Fibroblast of skin of left quadriceps (primary cell): ENCODE measurements around the gene LRPPRC.
A peak's percentile ranks its signal among the peaks of the same experiment; 100 is the strongest.
"Not testable (repeated sequence)": the region's sequence is repeated elsewhere in the genome, so short reads cannot be mapped to it uniquely, and the experiment has no call there.

Experiments used
- DNase-seq, 2 experiments: peaks; one replicate each; pipeline ENCODE4 v3.0.0-alpha.2; 2013; ENCODE audit warnings: low read depth in 2 of 2

Gene LRPPRC

DNA sequence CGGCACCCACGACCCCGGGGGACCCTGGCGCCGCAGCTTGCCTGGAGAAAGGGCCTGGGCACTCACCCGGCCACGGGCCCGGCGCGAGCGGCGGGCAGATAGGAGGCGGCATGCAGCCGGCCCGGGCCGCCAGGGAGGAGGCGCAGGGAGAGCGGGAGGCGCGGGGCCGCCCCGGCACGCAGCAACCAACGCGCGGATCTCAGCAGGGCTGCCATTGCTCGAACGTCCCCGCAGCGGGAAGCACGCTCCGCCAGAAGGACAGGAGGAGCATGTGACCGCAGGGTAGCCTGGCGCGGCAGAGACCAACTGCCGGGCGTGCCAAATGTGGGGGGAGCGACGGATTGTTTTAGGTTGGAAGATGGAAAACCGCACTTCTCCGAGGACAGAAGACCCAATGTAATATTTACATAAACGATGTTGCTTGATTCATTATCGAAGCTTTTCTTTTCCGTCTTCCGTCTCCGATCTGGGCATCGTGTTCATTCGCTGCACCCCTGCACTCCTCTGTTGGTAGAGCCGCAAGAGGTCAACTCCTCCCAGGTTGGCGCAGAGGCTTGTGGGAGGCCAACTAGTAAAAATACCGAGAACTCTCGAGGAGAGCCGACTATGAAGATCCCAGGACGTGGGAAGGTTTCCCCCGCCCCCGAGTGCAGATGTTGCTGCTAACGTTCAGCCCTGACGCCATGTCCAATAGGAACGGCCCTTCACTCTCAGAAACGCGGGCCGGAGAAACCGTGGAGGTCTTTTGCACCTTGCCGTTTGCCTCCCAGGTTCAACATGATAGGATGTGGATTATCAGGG is at the start of gene LRPPRC:
LRPPRC (minus strand) TSS at position 257 of the 801 bp plus-strand sequence; CDS start at position 215, 42 bp downstream.
- peak; percentile 95 for DNase-seq

- no peak for DNase-seq
These were observed 49.3 kb upstream of the LRPPRC start for GRCh38 chr2:44045061-44045460.

DNA sequence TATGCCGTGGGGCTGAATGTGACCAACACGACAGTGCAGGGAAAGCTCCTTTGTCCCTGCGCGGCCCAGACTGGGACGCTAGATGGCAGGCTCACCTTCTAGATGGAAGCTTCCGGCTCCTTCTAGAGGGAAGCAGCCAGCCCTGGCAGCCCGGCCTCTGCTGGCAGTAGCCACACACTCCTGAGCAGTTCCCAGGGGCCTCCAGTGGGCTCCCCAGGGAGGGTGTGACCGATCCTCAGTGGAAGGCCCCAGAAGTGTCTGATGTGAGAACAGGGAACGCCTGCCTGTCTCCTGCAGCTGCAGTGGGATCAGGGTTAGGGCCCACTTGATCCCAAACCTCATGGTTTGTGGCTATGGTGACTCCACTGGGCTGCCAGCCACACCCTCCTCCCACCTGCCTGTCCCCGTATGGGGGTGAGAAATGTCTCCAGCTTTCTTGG is 48.5 kb upstream of the LRPPRC start:
- peak; percentile 30 to 44 for DNase-seq

DNA sequence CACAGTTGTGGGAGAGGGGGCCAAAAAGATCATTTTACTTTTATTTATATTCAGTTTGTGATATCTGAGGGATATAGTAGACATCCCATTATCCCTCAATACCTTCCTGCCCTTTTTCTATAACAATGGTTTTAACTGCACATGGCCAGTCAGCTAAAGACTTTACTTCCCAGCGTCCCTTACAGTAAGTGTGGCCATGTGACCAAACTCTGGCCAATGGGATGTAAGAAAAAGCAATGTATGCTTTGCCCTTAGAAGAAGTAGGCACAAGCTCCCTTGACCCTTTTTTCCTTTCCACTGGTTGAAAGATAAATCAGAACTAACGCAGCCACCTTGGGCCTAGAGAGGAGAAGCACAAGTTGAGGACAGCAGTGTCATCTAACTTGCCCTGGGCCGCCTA is 44.6 kb upstream of the LRPPRC start:
- no peak for DNase-seq

DNA sequence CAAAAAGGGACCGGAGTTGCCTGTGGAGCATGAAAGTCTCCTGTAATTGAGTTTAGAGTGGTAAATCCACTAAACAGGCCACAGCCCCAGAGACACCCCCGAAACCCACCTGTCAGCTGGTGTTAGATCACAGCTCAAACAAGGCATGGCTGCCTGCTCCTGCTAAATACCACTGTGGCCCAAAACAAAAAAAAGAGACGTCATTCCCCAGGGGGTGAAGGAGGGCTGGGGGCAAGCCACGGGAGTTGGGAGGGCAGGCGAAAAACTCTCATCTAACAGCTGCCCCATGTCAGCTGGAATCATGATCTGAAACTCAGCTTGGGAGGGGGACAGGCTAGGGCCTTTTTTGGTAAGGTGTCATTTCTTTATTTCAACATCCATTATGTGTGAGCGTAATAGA is 42.5 kb upstream of the LRPPRC start:
- no peak for DNase-seq

DNA sequence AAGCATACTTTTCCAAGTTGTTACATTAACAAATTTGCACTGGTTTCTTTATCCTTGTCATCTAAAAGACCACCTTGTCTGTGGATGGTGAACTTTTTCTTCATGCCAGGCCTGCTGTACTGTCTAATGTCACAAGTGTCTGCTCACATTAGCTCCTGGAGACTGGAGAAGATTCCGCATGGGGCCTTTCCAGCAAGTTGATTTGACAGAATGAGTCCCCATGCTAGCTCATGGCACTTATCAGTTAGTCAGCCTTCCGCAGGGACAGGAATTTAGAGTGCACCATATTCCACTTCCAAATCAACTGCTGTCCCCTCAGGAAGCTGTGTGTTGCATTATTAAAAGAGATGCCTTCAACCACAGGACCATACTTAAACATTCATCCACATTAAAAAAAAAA is 41.4 kb upstream of the LRPPRC start:
- no peak for DNase-seq

GRCh38 chr2:44033947-44034346 is 38.2 kb upstream of the LRPPRC start:
- no peak for DNase-seq

- not testable (repeated sequence) for DNase-seq
These were observed 31.3 kb upstream of the LRPPRC start for GRCh38 chr2:44027076-44027475.

DNA sequence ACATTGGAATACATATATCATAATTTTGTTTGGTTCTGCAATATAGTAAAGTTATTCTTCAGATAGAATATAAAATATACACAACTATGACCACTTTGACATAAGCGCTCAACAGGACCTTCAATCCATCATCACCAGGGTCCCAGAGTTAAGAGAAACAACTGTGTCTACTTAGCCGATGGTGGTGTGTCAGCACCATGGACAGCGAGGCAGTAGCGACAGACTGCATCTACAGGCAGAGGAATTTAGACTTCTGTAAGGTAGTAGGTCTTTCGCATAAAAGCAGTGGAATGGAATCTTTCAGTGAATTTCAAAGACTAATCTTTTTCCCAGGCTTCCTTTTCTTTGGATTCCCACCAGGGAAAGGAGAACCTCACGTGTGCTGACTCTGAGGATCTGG is 20.5 kb upstream of the LRPPRC start:
- peak; percentile 11 to 16 for DNase-seq

DNA sequence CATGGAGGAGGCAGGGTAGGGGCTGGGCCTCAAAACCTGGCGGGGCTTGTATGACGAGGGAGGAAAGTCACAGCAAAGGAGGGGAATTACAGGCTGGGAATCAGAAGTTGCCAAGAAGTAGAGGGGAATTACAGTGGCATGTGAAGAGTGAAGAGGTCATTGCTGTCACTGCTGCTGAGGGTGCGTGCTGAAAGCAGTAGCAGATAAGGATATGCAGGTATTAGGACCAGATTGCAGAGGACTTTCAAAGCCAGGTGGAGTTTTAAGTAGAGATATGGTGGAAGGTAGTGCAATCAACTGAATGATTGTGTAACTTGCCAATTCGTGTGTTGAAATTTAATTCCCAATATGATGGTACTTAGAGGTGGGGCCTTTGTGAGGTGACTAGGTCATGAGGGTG is 19.4 kb upstream of the LRPPRC start:
- DNase-seq = no peak

GRCh38 chr2:44013205-44013604 is 17.4 kb upstream of the LRPPRC start:
- DNase-seq = not testable (repeated sequence)

GRCh38 chr2:44010266-44010665 is 14.5 kb upstream of the LRPPRC start:
- DNase-seq = no peak

- no peak for DNase-seq
These were observed 13.4 kb upstream of the LRPPRC start for GRCh38 chr2:44009136-44009735.

DNA sequence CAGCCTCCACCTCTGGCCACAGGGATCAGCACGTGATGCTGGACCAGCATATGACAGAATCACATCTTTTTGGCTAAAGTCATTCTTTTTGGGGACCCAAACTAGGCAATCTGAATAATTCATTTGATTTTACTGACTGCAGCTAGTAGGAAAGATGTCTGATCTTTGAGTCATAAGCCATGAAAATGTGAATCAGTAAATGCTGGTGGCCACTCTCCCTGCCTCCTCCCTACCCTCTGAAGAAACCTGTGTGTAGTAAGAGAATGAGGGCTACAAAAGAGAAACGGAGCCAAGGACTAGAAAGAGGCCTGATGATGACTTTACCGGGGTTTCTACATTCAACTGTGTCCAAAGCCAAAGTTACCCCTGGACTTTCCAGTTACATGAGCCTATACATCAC is 10.1 kb upstream of the LRPPRC start:
- DNase-seq = no peak

GRCh38 chr2:44004735-44005602 is 9.2 kb upstream of the LRPPRC start:
- no peak for DNase-seq

- DNase-seq = no peak
These were observed 5.9 kb upstream of the LRPPRC start for GRCh38 chr2:44001716-44002115.

- DNase-seq = no peak
These were observed 2.5 kb upstream of the LRPPRC start for GRCh38 chr2:43998263-43998662.

DNA sequence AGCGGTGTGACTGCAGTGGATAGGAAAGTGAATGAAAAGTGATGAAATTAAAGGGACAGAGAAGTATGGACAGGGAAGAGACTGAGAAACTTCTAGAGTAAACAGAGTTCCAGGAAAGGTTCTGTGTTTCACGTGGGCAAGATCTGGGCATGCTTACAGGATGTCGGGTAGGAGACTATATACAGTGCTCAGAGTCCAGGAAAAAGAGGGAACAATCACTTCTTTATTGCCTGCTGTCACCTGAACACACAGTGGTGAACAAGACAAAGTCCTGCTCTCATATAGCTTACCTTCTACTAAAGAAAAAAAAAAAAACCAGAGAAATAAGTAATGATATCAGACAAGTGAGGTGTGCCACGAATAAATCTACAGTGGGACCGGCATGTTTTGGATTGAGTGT is 2.4 kb downstream of the LRPPRC start:
- DNase-seq = no peak

- no peak for DNase-seq
These were observed 6.2 kb downstream of the LRPPRC start for GRCh38 chr2:43989545-43989944.

DNA sequence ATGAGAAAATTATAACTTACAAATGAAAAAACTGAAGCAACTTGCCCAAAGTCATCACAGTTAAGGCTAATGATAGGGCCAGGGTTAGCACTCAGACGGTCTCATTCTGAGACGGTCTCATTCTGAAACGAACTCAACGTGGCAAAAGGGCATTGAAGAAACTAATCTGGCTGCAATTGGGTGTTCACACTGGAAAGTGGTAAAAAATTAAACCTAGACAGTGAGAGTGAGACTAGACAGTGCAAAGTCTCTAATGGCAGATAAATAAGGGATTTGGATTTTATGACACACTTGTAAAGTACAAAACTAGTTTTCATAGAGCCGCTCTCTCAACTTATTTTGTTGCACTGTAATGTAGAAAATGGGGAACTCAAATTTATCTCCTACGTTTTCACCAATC is 9.2 kb downstream of the LRPPRC start:
- DNase-seq = no peak

DNA sequence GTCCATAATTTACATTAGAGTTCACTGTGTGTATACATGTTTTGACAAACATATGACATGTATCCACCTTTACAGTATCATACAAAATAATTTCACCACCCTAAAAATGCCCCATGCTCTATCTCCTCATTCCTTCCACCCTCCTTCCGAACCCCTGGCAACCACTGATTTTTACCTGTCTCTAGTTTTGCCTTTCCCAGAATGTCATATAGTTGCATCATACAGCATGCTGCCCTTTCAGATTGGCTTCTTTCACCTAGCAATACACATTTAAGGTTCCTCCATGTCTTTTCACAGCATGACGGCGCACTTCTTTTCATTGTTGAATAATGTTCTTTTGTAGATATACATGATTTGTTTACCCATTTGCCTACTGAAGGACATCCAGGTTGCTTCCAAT is 10.4 kb downstream of the LRPPRC start:
- no peak for DNase-seq

- DNase-seq = no peak
These were observed 11.3 kb downstream of the LRPPRC start for GRCh38 chr2:43984533-43984932.
